Neuronal stem cell (in vitro differentiated cells): ENCODE data around the gene BNIP5.

ENCODE experiments used
- DNase-seq: peaks from one replicate; pipeline ENCODE4 v3.0.0-alpha.2; 2013; ENCODE audit warnings: low spot score
- H2AFZ ChIP-seq: one replicate; pipeline ENCODE4 v1.6.1; 2013; ENCODE audit warnings: mild to moderate bottlenecking, low read length, inconsistent platforms
- H2AK5ac ChIP-seq: 2 replicates; pipeline ENCODE4 v1.6.1; 2013; ENCODE audit warnings: low read depth, mild to moderate bottlenecking, inconsistent platforms, low read length, moderate library complexity, mixed read lengths
- H2BK120ac ChIP-seq: 2 replicates; pipeline ENCODE4 v1.6.1; 2013; ENCODE audit warnings: low read depth, mild to moderate bottlenecking, inconsistent platforms, low read length, moderate library complexity, mixed read lengths
- H2BK12ac ChIP-seq: one replicate; pipeline ENCODE4 v1.6.1; 2013; ENCODE audit warnings: low read length, inconsistent platforms
- H2BK15ac ChIP-seq: 2 replicates; pipeline ENCODE4 v1.6.1; 2013; ENCODE audit warnings: mild to moderate bottlenecking, low read length, inconsistent platforms, mixed read lengths
- H2BK5ac ChIP-seq: one replicate; pipeline ENCODE4 v1.6.1; 2013; ENCODE audit warnings: inconsistent platforms, mild to moderate bottlenecking, low read length, moderate library complexity
- H3K14ac ChIP-seq: one replicate; pipeline ENCODE4 v1.6.1; 2013; ENCODE audit warnings: low read length, inconsistent platforms
- H3K18ac ChIP-seq: 2 replicates; pipeline ENCODE4 v1.6.1; 2013; ENCODE audit warnings: low read length, inconsistent platforms
- H3K23ac ChIP-seq: 2 replicates; pipeline ENCODE4 v1.6.1; 2013; ENCODE audit warnings: low read depth, mild to moderate bottlenecking, mixed read lengths, low read length, inconsistent platforms; ENCODE audit not compliant: poor library complexity
- H3K27ac ChIP-seq: replicated peaks from 3 replicates; pipeline ENCODE4 v1.5.1; 2013; ENCODE audit warnings: low read length, inconsistent platforms
- H3K27me3 ChIP-seq, 3 experiments: 2 replicates each; pipeline ENCODE4 v1.6.1; 2013; ENCODE audit warnings: low read length in 3 of 3, mild to moderate bottlenecking in 2 of 3, inconsistent platforms in 1 of 3, low read depth in 1 of 3, mixed read lengths in 1 of 3, moderate library complexity in 1 of 3; ENCODE audit not compliant: control insufficient read depth in 3 of 3, insufficient read depth in 3 of 3
- H3K36me3 ChIP-seq, 2 donors: replicated peaks in 1 of 2; 2 replicates each; pipeline ENCODE4 v1.6.1; 2013; ENCODE audit warnings: low read length in 2 of 2; ENCODE audit not compliant: control insufficient read depth in 2 of 2, insufficient read depth in 2 of 2
- H3K4ac ChIP-seq: 2 replicates; pipeline ENCODE4 v1.6.1; 2013; ENCODE audit warnings: inconsistent platforms, mild to moderate bottlenecking, low read length, moderate library complexity
- H3K4me1 ChIP-seq, 2 donors: 1 replicate in 1 of 2; 2 replicates in 1 of 2; pipeline ENCODE4 v1.6.1; 2013; ENCODE audit warnings: low read length in 2 of 2, low read depth in 1 of 2; ENCODE audit not compliant: control insufficient read depth in 2 of 2, insufficient read depth in 1 of 2
- H3K4me2 ChIP-seq: one replicate; pipeline ENCODE4 v1.6.1; 2013; ENCODE audit warnings: mild to moderate bottlenecking, low read length, inconsistent platforms; ENCODE audit not compliant: insufficient read depth, poor library complexity, severe bottlenecking
- H3K4me3 ChIP-seq, 2 donors: 2 replicates each; pipeline ENCODE4 v1.5.1; 2013; ENCODE audit warnings: low read length in 2 of 2, mild to moderate bottlenecking in 2 of 2, inconsistent platforms in 1 of 2, moderate library complexity in 1 of 2
- H3K79me1 ChIP-seq: one replicate; pipeline ENCODE4 v1.6.1; 2013; ENCODE audit warnings: low read depth, mild to moderate bottlenecking, inconsistent platforms, low read length, moderate library complexity
- H3K9ac ChIP-seq: one replicate; pipeline ENCODE4 v1.6.1; 2013; ENCODE audit warnings: mild to moderate bottlenecking, low read depth, low read length, inconsistent platforms; ENCODE audit not compliant: poor library complexity
- H3K9me3 ChIP-seq, 2 donors: replicated peaks in 1 of 2; 2 replicates each; pipeline versions ENCODE3 to v1.6.1; 2013; ENCODE audit warnings: low read length in 2 of 2, mild to moderate bottlenecking in 2 of 2, inconsistent platforms in 1 of 2, low read depth in 1 of 2, mixed read lengths in 1 of 2, moderate library complexity in 1 of 2; ENCODE audit not compliant: control insufficient read depth in 2 of 2, insufficient read depth in 1 of 2
- H4K8ac ChIP-seq: one replicate; pipeline ENCODE4 v1.6.1; 2013; ENCODE audit warnings: low read depth, mild to moderate bottlenecking, inconsistent platforms, low read length, moderate library complexity
- H4K91ac ChIP-seq: one replicate; pipeline ENCODE4 v1.6.1; 2013; ENCODE audit warnings: low read length, low read depth, mild to moderate bottlenecking, inconsistent platforms; ENCODE audit not compliant: poor library complexity
- WGBS, 2 donors: extraction: QIAGEN DNeasy Blood & Tissue Kit; methylation state at CpG; one replicate each; pipeline ENCODE4 v1.1.7; 2013; ENCODE audit warnings: missing lambda C conversion rate in 2 of 2, mixed read lengths in 1 of 2; ENCODE audit not compliant: insufficient read length in 2 of 2, insufficient replicate concordance in 1 of 2; ENCODE audit errors: extremely low coverage in 2 of 2; 5-methylcytosine and 5-hydroxymethylcytosine counted together

BNIP5 gene

GRCh38 chr6:36377594-36377993 is 40.9 kb upstream of the BNIP5 start:
- no peak overlapping the region for H2BK5ac ChIP-seq
- H3K9ac ChIP-seq, result no peak overlapping the region
- peaks cover 0 to 51% (median 0%) of the 10 kb centered on the region in 3 experiments for H3K27me3 ChIP-seq
- H4K91ac ChIP-seq, result no peak overlapping the region
- H2BK12ac ChIP-seq, result no peak overlapping the region
- no peak overlapping the region for H2AK5ac ChIP-seq
- no peaks in the 10 kb centered on the region for H3K4me1 ChIP-seq
- H3K27ac ChIP-seq, result no peak overlapping the region
- H2BK15ac ChIP-seq, result no peak overlapping the region
- no peak overlapping the region for H3K18ac ChIP-seq
- H3K23ac ChIP-seq, result no peak overlapping the region
- no peak overlapping the region for H2BK120ac ChIP-seq
- DNase-seq, result no peak
- no peaks in the 10 kb centered on the region for H3K36me3 ChIP-seq
- no peak overlapping the region for H3K4me2 ChIP-seq
- no peak overlapping the region for H3K14ac ChIP-seq
- H2AFZ ChIP-seq, result no peak overlapping the region
- H3K4me3 ChIP-seq, result no peak overlapping the region
- no peak overlapping the region for H4K8ac ChIP-seq
- no peaks in the 10 kb centered on the region for H3K9me3 ChIP-seq
- no peaks in the 10 kb centered on the region for H3K79me1 ChIP-seq
- no CpG with 5 or more reads among the region's 5 CpGs for WGBS, 2 donors
- no peak overlapping the region for H3K4ac ChIP-seq

- no CpG with 5 or more reads among the region's 8 CpGs for WGBS, 2 donors
- no peaks in the 10 kb centered on the region for H3K9me3 ChIP-seq
- H2BK5ac ChIP-seq, result no peak overlapping the region
- H3K27me3 ChIP-seq, result peaks cover 0 to 47% (median 0%) of the 10 kb centered on the region in 3 experiments
- H3K4me1 ChIP-seq, result no peaks in the 10 kb centered on the region
- no peak overlapping the region for H3K18ac ChIP-seq
- no peak overlapping the region for H2BK15ac ChIP-seq
- H2AK5ac ChIP-seq, result no peak overlapping the region
- no peak overlapping the region for H2BK12ac ChIP-seq
- no peak overlapping the region for H3K23ac ChIP-seq
- no peak overlapping the region for H3K27ac ChIP-seq
- no peak overlapping the region for H3K14ac ChIP-seq
- H3K79me1 ChIP-seq, result no peaks in the 10 kb centered on the region
- no peak for DNase-seq
- H3K9ac ChIP-seq, result no peak overlapping the region
- H4K91ac ChIP-seq, result no peak overlapping the region
- H3K4me2 ChIP-seq, result no peak overlapping the region
- H4K8ac ChIP-seq, result no peak overlapping the region
- H3K4me3 ChIP-seq, result no peak overlapping the region
- H2BK120ac ChIP-seq, result no peak overlapping the region
- no peak overlapping the region for H3K4ac ChIP-seq
- no peaks in the 10 kb centered on the region for H3K36me3 ChIP-seq
- H2AFZ ChIP-seq, result no peak overlapping the region
Measured at GRCh38 chr6:36376742-36377141, 40.1 kb upstream of the BNIP5 start.

GRCh38 chr6:36376183-36376582 is 39.5 kb upstream of the BNIP5 start:
- H2BK5ac ChIP-seq, result no peak overlapping the region
- H4K8ac ChIP-seq, result no peak overlapping the region
- H3K23ac ChIP-seq, result no peak overlapping the region
- no peaks in the 10 kb centered on the region for H3K79me1 ChIP-seq
- H3K18ac ChIP-seq, result no peak overlapping the region
- H3K14ac ChIP-seq, result peak overlapping the region; percentile 97
- no peak overlapping the region for H3K4me3 ChIP-seq
- WGBS, 2 donors, result no CpG with 5 or more reads among the region's 8 CpGs
- no peak overlapping the region for H2BK12ac ChIP-seq
- no peak overlapping the region for H2AFZ ChIP-seq
- no peaks in the 10 kb centered on the region for H3K36me3 ChIP-seq
- peaks cover 0 to 43% (median 0%) of the 10 kb centered on the region in 3 experiments for H3K27me3 ChIP-seq
- H3K4me2 ChIP-seq, result no peak overlapping the region
- no peak overlapping the region for H3K9ac ChIP-seq
- H4K91ac ChIP-seq, result no peak overlapping the region
- no peak overlapping the region for H2BK15ac ChIP-seq
- no peaks in the 10 kb centered on the region for H3K4me1 ChIP-seq
- DNase-seq, result no peak
- H3K4ac ChIP-seq, result no peak overlapping the region
- H3K9me3 ChIP-seq, result no peaks in the 10 kb centered on the region
- no peak overlapping the region for H2BK120ac ChIP-seq
- H2AK5ac ChIP-seq, result no peak overlapping the region
- no peak overlapping the region for H3K27ac ChIP-seq

GRCh38 chr6:36375644-36376155 is 39.0 kb upstream of the BNIP5 start:
- Histone ChIP-seq H3K9me3 (no peaks in the 10 kb centered on the region), H3K79me1 (no peaks in the 10 kb centered on the region), H2AK5ac (peak overlapping the region; percentile 91), H3K27me3 (peaks cover 0 to 43% (median 0%) of the 10 kb centered on the region in 3 experiments), H2AFZ (no peak overlapping the region), H3K14ac (peak overlapping the region; percentile 97), H3K9ac (no peak overlapping the region), H2BK5ac (no peak overlapping the region), H3K23ac (no peak overlapping the region), H3K4ac (no peak overlapping the region), H3K4me1 (no peaks in the 10 kb centered on the region), H2BK120ac (no peak overlapping the region), H3K4me3 (peak overlapping the region in 1 of 2 donors; percentile 47), H3K36me3 (no peaks in the 10 kb centered on the region), H4K8ac (peak overlapping the region; percentile 92), H2BK15ac (peak overlapping the region; percentile 3), H3K18ac (peak overlapping the region; percentile 58), H3K4me2 (no peak overlapping the region), H4K91ac (no peak overlapping the region), H2BK12ac (peak overlapping the region; percentile 89), H3K27ac (no peak overlapping the region)
- WGBS, 2 donors, result no CpG with 5 or more reads among the region's 20 CpGs
- DNase-seq, result no peak
